Stimulated activated naive CD4-positive, alpha-beta T cell (primary cell): ENCODE results near the gene C1orf159.
"Not testable (repeated sequence)": the region's sequence is repeated elsewhere in the genome, so short reads cannot be mapped to it uniquely, and the experiment has no call there.

Experiments
- DNase-seq, 6 experiments: peaks; one replicate each; lab custom pipeline; 2025; lab: John Stamatoyannopoulos, UW

The C1orf159 gene

DNA sequence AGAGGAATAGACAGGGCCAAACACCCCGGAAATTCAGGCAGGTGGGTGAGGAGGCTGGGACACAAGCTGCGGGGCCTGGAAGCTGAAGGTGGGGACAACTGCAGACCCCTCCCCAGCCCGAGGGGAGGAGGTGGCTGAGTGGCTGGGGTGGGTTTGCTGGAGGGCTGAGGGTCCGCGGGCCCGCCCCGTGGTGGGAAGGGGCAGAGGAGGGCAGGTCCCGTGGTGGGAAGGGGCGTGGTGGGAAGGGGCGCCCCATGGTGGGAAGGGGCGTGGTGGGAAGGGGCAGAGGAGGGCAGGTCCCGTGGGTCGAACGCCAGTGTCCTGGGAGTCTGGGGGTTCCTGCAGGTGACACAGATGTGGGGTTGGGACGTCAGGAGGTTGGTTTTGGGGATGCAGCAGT, 33.5 kb upstream of the C1orf159 start:
- DNase-seq, result no peak

- no peak for DNase-seq
Observed at GRCh38 chr1:1148569-1148968, 32.7 kb upstream of the C1orf159 start.

DNA sequence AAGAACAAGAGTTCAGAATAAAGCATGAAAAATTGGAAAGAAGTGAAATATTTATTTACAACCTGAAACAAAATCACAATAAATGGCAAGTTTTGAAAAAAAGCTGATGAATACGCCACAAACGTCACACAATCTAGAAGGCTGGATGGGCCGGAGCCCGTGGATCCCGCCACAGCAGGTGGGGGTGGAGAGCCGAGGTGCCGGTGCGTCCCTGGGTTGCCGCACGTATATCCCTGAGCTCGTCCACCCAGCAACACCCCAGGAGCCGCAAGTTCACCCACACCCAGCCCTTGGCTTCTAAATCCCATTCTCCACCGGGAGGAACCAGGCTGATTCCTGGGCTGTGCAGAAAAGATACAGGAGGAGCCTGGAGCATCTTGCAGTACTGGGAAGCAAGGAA, 32.2 kb upstream of the C1orf159 start:
- no peak for DNase-seq

- no peak for DNase-seq
Observed at GRCh38 chr1:1146596-1146995, 30.7 kb upstream of the C1orf159 start.

- DNase-seq, result no peak
Observed at GRCh38 chr1:1146026-1146425, 30.1 kb upstream of the C1orf159 start.

DNA sequence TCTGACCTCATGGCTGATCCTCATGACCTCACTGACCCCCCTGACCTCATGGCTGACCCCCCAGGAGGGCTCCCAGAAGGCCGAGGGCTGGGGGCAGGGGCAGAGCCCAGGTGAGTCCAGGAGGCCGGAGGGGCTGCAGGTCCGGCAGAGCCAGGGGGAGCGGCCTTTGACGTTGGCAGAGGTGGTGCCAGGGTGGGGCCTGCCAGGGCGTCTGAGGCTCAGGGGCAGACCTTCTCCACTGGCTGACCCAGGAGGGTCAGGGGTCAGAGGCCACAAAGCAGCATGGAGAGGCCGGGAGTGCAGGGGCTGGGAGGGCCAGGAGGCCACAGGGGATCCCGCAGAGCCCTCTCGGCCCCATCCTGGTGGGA, 29.6 kb upstream of the C1orf159 start:
- DNase-seq, result no peak

DNA sequence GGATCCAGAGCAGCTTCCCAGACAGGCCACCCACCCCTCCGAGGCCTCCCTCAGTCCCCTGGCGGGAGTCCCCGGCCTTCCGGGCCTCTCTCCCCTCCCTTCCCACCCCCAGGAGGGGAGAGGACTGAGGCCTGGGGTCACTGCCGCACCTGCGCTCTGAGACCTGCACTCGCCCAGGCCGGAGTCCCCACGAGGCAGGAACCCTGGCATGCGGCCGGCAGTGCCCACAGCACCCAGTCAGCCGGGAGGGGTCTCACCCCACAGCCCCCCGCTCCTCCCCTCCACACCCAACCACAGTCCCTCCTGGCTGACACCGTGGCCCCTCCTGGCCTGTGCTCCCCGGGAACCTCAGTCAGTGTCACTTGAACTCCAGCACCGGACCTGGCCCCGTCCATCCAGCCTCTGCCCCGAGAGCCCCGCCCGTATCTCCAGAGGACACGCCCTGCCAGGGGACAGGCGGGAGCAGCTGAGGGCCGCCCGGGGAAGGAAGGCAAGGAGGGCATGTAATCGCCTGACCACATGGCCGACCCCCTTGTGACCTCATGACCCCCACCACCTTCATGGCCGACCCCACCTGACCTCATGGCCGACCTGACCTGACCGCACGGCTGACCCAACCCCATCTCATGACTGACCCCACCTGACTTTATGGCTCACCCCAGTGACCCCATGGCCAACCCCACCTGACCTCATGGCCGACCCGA, 29.1 kb upstream of the C1orf159 start:
- no peak for DNase-seq

GRCh38 chr1:1144122-1144842, 28.4 kb upstream of the C1orf159 start:
- peak; percentile 36 to 77 (median 64) for DNase-seq

GRCh38 chr1:1143636-1144035, 27.7 kb upstream of the C1orf159 start:
- DNase-seq, result no peak

DNA sequence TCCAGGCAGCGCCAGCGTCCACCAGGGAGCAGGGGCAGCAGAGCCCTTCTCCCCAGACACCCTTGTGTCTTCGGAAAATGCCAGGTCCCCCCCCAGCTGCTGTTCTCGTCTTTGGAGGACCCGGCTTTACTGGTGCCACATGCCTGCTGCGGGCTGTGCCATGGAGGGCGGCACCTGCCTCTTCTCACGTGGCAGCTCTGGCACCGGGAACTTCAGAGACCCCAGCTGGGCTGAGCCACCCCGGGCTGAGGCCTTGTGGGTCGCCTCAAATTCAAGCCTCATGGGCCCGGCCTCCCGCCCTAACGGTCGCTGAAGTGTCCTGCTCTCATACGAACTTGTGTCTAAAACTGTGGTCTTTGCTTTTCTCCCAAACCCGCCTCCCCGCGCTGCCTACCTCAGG, 27.0 kb upstream of the C1orf159 start:
- no peak for DNase-seq

DNA sequence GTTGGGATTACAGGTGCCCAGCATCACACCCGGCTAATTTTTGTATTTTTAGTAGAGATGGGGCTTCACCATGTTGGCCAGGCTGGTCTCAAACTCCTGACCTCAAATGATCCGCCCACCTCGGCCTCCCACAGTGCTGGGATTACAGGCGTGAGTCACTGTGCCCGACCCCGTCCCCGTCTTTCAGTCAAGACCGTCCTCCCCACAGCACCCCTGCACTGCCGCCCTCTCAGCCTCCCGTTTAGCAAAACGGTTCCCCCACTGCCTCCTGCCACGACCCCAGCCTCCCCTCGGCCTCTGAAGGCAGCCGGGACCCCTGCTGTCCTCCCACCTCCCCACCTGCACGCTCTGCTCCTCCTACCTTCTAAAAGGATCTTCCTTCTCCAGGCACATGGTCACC, 26.5 kb upstream of the C1orf159 start:
- DNase-seq, result not testable (repeated sequence)

DNA sequence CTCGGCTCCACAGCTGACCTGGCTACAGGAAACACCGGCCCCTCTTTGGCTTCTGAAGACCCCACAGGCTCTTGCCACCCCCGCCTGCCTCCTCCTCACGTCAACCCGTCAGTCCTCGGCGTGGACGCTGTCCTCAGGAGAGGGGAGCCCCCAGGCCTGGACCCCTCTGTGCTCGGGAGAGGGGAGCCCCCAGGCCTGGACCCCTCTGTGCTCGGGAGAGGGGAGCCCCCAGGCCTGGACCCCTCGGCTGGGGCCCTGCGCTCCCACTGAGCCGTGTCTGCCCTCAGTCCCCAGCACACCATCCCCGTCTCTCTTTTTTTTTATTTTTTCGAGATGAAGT, 26.0 kb upstream of the C1orf159 start:
- DNase-seq, result no peak

DNA sequence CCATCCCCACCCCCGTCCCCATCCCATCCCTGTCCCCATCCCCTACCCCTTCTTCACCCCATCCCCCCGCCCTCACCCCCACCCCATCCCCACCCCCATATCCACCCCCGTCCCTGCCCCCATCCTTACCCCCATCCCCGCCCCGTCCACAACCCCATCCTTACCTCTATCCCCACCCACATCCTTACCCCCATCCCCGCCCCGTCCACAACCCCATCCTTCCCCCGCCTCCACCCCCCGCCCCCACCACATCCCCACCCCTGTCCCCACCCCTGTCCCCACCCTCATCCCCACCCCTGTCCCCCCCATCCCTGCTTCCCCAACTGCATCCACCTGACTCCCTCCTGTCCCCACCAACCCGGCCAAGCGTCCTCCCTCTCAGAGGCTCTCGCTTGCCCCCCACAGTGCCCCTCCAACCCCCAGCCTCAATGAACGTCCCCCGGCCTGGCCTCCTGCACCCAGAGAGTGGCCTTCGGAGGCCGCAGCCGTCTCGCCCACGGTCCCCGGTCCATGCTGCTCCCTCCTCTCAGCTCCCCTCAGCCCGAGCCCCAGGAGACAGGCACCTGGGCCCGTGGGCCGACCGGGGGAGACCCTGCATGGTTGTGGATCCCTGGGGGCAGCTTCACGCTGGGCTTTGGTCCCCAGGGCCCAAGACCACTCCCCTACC, 25.5 kb upstream of the C1orf159 start:
- DNase-seq, result no peak

- no peak for DNase-seq
Observed at GRCh38 chr1:1140673-1141072, 24.8 kb upstream of the C1orf159 start.

DNA sequence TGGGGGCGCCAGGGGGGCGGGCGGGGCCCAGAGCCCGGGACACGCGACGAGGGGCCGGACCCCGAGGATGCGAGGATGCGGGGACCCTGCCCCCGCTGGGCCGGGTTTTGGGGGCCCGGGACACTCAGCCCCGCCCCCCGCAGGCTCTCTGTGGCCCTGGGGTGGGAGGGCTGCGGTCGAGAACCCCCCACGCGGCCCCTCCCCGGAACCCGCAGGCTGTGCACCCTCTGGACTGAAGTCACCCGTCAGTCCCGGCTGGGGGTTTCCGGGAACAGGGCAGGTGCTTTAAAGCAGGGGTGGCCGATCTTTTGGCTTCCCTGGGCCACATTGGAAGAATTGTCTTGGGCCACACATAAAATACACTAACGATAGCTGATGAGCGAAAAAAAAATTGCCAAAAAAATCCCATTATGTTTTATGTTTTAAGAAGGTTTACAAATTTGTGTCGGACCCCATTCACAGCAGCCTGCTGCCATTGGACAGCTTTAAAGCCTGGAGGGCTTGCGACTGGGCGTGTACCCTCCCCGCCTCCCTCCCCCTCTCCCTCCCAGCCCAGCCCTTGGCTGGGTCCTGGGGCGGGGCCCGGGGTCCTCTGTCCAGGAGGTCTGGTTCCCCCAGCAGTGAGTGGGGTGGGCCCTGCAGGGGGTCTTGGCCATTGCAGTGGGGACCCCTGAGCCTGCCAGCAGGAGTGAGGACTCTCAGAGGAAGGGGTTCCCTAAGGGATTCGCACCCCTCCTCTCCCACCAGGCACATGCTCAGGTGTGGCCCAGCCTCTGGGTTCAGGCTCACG, 21.6 kb upstream of the C1orf159 start:
- DNase-seq, result peak; percentile 31 to 56 (median 42)

GRCh38 chr1:1136547-1137230, 20.8 kb upstream of the C1orf159 start:
- no peak for DNase-seq

DNA sequence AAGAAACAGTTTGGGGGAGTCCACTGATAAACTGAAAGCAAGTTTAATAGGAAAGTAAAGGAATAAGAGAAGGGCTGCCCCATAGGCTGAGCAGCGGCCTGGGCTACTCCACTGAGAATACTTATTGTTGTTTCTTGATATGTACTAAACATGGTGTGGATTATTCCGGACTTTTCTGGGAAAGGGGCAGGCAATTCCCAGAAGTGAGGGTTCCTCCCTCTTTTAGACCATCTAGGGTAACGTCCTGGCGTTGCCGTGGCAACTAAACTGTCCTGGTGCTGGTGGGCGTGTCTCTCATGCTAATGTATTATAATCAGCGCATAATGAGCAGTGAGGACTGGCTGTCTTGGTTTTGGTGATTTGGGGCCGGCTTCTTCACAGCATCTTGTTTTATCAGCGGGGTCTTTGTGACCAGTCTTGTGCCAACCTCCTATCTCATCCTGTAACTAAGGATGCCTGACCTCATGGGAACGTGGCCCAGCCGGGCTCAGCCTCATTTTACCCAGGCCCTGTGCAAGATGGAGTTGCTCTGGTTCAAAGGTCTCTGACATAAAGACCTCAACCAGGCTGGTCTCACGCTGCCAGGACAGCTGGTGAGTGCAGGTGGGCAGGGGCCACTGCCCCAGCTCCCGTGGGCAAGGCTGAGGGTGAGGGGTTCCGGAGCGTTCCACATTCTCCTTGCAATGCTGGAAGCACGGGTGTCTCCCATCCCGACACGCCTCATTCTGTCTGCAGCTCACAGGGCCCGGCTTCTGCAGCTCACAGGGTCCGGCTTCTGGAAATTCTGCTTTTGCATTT, 19.6 kb upstream of the C1orf159 start:
- DNase-seq, result no peak

DNA sequence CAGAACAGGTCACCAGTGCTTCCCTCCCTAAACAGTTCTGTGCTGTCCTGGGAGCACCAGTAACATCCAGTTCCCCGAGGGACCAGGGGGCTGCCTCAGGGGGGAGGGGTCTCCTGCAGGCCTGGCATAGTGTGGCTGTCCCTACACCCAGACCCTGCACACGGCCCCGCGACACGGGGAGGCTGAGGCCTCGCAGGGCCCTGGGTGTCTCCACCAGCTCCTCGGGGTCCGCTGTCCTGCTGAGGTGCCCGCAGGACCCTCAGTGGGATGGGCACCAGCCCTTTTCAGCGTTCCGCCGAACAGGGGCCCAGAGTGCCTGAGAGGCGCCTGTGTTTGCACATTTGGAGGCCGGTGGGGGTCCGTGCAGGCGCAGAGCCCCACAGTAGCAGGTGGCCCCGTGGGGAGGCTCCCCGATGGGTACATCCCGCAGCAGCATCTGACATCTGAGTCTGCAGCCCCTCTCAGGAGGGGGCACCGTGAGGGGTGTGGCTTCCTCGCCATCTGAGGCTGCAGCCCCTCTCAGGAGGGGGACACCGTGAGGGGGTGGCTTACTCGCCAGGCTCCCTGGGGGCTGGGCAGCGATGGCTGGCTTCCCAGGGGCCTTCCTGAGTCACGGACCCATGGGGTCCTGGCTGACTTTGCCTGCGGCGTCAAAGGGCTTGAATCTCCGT, 18.5 kb upstream of the C1orf159 start:
- no peak for DNase-seq

DNA sequence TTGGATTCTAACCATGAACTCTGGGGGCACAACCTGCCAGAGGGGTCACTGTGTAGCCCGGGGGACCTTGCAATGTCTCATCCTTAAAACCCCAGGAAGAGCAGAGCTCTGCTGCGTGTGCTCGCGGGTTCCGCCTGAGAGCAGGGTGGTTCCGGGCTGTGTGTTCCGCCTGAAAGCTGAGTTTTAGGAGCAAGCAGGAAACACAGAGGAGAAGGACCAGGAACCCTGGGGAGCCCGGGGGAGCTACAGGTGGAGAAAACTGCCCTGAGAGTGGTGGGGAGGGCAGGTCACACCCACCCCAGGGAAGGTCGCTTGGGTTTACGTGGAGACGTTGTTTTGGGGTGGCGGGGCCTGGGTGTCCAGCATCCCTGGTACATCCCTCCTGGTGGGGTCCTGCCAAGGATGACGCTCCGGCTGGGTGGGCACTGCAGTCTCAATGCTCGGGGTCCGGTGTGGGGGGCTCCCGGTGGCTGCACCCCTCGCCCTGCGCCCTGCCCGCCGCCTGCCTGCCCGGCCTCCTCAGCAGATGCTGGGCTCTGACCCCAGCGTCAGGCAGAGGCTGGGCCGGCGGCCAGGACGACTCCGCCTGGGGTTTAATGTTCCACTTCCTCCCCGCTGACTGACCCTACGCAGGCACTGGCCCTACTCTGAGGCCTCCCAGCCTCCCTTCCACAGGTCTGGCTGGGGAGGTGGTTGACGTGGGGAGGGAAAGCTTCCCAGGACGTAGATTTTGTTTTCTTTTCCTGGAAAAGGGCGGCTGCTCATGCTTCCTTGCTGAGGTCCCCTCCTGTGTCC, 17.3 kb upstream of the C1orf159 start:
- no peak for DNase-seq
